ENCODE results near the gene SCN2A.

DNA sequence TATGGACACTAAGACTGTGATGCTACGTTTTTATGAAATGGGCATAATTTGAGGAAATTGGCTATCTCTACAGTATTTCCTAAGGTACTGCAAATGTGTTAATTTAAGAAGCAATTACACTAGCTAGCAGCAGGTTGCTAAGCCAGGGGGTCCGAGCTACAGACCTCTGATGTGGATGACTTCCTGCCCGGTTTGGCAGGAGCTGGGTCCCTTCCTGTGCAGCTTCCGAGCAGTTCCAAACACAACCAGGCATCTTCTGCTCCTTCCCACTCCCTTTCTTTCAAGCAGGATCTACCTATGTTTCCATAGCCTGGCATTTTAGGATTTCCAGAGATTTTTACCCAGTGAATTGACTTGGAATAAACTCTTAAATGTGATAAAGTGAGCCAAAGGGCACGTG lies 55.7 kb downstream of the SCN2A start:
- TF ChIP-seq, protein P1, sequence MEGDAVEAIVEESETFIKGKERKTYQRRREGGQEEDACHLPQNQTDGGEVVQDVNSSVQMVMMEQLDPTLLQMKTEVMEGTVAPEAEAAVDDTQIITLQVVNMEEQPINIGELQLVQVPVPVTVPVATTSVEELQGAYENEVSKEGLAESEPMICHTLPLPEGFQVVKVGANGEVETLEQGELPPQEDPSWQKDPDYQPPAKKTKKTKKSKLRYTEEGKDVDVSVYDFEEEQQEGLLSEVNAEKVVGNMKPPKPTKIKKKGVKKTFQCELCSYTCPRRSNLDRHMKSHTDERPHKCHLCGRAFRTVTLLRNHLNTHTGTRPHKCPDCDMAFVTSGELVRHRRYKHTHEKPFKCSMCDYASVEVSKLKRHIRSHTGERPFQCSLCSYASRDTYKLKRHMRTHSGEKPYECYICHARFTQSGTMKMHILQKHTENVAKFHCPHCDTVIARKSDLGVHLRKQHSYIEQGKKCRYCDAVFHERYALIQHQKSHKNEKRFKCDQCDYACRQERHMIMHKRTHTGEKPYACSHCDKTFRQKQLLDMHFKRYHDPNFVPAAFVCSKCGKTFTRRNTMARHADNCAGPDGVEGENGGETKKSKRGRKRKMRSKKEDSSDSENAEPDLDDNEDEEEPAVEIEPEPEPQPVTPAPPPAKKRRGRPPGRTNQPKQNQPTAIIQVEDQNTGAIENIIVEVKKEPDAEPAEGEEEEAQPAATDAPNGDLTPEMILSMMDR (conservative IDR thresholded peaks at IDR 0.05; ENCODE audit: low read depth, low read length) = no peak
- TF ChIP-seq POLR2A (IDR thresholded peaks at IDR 0.05; ENCODE audit: low read depth, low read length) (no peak), CHD1 (IDR thresholded peaks at IDR 0.05; ENCODE audit: low read depth, low read length) (no peak), BHLHE40 (IDR thresholded peaks at IDR 0.05; ENCODE audit: low read depth, low read length) (no peak), CEBPB (IDR thresholded peaks at IDR 0.05; ENCODE audit: low read depth, low read length) (no peak), MAZ (IDR thresholded peaks at IDR 0.05; ENCODE audit: borderline replicate concordance, low read depth, low read length) (no peak), RAD21 (IDR thresholded peaks at IDR 0.05; ENCODE audit: low read length) (no peak)
- TF ChIP-seq, protein P2, sequence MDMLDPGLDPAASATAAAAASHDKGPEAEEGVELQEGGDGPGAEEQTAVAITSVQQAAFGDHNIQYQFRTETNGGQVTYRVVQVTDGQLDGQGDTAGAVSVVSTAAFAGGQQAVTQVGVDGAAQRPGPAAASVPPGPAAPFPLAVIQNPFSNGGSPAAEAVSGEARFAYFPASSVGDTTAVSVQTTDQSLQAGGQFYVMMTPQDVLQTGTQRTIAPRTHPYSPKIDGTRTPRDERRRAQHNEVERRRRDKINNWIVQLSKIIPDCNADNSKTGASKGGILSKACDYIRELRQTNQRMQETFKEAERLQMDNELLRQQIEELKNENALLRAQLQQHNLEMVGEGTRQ (IDR thresholded peaks at IDR 0.05; ENCODE audit: low read depth, low read length) = no peak
